Peyer's patch (tissue), 4 donors: ENCODE data around the gene MBNL2.

Source experiments
- POLR2A ChIP-seq, 2 donors: fragments of 450-650 bp; IDR thresholded peaks; one replicate each; pipeline ENCODE4 v1.5.1; 2017; ENCODE audit warnings: antibody characterized with exemption in 2 of 2, mild to moderate bottlenecking in 2 of 2, moderate library complexity in 2 of 2
- TF ChIP-seq, protein P1 (sequence below), 6 experiments: fragments of 450-650 bp in 4 of 6; fragments of 200-600 bp in 2 of 6; sonication (generic) in 1 of 6; IDR thresholded peaks; one replicate each; pipeline ENCODE4 v1.5.1; 2017 to 2019; ENCODE audit warnings: antibody characterized with exemption in 6 of 6, mild to moderate bottlenecking in 3 of 6, moderate library complexity in 1 of 6

DNA sequence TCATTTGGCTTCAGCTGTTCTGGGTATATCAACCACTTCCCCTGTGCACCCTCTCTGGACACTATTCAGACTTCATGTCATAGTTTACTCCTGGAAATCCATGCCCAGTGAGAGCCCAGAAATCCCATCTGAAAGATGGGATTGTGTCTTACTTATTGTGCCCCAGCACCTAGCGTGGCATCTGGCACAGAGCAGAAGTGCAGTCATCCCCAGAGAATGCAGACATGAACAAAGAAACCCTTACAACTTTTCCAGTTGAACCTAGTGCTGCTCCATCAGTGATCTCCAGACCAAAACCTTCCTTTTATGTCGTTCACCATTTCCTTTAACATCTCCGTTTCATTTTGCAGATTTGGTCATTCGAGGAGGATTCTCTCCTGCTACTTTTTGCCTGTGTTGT lies 60.6 kb downstream of the MBNL2 start:
- no peak for TF ChIP-seq POLR2A (IDR thresholded peaks at IDR 0.05)
- TF ChIP-seq, protein P1, sequence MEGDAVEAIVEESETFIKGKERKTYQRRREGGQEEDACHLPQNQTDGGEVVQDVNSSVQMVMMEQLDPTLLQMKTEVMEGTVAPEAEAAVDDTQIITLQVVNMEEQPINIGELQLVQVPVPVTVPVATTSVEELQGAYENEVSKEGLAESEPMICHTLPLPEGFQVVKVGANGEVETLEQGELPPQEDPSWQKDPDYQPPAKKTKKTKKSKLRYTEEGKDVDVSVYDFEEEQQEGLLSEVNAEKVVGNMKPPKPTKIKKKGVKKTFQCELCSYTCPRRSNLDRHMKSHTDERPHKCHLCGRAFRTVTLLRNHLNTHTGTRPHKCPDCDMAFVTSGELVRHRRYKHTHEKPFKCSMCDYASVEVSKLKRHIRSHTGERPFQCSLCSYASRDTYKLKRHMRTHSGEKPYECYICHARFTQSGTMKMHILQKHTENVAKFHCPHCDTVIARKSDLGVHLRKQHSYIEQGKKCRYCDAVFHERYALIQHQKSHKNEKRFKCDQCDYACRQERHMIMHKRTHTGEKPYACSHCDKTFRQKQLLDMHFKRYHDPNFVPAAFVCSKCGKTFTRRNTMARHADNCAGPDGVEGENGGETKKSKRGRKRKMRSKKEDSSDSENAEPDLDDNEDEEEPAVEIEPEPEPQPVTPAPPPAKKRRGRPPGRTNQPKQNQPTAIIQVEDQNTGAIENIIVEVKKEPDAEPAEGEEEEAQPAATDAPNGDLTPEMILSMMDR (IDR thresholded peaks at IDR 0.05): no peak
